HCT116 (cell line): ENCODE results near the gene GLRX. TPM values are rescaled to one million over a fixed set of nuclear protein-coding genes. Genes with fewer than 3 reads are reported as not detected.

Experiments
- ATAC-seq: fragments of 200-7000 bp; cut with Tn5 transposase; 2 replicates; pipeline ENCODE4 v1.9.1; 2020; ENCODE audit warnings: mild to moderate bottlenecking, moderate library complexity
- BruUV-seq: library from RNA; stranded (reverse); fragments of 400-500 nt; replicated peaks from 2 replicates; lab custom pipeline; 2021; lab: Mats Ljungman, UMichigan
- CTCF ChIA-PET: fragments of 300-600 bp; sonication (Branson Sonifier 250); formaldehyde crosslinking; loops from one replicate; lab custom pipeline; 2021; ENCODE audit warnings: antibody characterized with exemption; lab: Charles Lee
- POLR2A ChIA-PET: fragments of 300-600, 350-600 bp; sonication (Branson Sonifier 250); formaldehyde crosslinking; loops from one replicate; lab custom pipeline; 2021; ENCODE audit warnings: antibody characterized with exemption; lab: Charles Lee
- RAD21 ChIA-PET, 2 experiments: fragments of 300-600 bp; sonication (Branson Sonifier 250); formaldehyde crosslinking; loops; one replicate each; lab custom pipeline; 2023; ENCODE audit warnings: low total read pairs in 2 of 2; ENCODE audit not compliant: uncharacterized antibody in 2 of 2, unreplicated experiment in 2 of 2, low non-redundant PET in 1 of 2; lab: Charles Lee
- DNase-seq: peaks from one replicate; pipeline ENCODE4 v3.0.0-alpha.2; 2010; ENCODE audit warnings: low read depth, low spot score
- H2AFZ ChIP-seq: fragments of 200-600 bp; shearing (Covaris generic), sonication (generic); 2 replicates; pipeline ENCODE4 v1.6.1; 2017; ENCODE audit warnings: low read depth, mixed run types, mixed read lengths, antibody characterized with exemption, low read length; ENCODE audit not compliant: poor library complexity, severe bottlenecking
- H3K27ac ChIP-seq: 2 replicates; pipeline ENCODE4 v1.5.1; 2012; ENCODE audit warnings: low read depth, low read length
- H3K27me3 ChIP-seq: fragments of 200-600 bp; sonication (generic); 2 replicates; pipeline ENCODE4 v1.6.1; 2016; ENCODE audit warnings: mixed run types, low read length, mixed read lengths; ENCODE audit not compliant: insufficient read depth
- H3K36me3 ChIP-seq, 2 experiments: fragments of 200-500 bp in 1 of 2; fragments of 200-600 bp in 1 of 2; sonication (Bioruptor generic) in 1 of 2; sonication (generic) in 1 of 2; 2 replicates each; pipeline versions ENCODE4 v1.5.1 to v1.6.1; 2014 to 2016; ENCODE audit warnings: low read length in 2 of 2, inconsistent platforms in 1 of 2, mixed read lengths in 1 of 2, mixed run types in 1 of 2; ENCODE audit not compliant: insufficient read depth in 2 of 2, control insufficient read depth in 1 of 2
- H3K4me1 ChIP-seq, 2 experiments: fragments of 200-600 bp in 1 of 2; sonication (generic) in 1 of 2; 2 replicates each; pipeline versions ENCODE4 v1.5.1 to v1.6.1; 2012 to 2017; ENCODE audit warnings: low read length in 2 of 2, inconsistent platforms in 1 of 2, mild to moderate bottlenecking in 1 of 2, mixed read lengths in 1 of 2, mixed run types in 1 of 2, moderate library complexity in 1 of 2; ENCODE audit not compliant: insufficient read depth in 2 of 2, control insufficient read depth in 1 of 2
- H3K4me2 ChIP-seq: fragments of 200-600 bp; sonication (generic); 2 replicates; pipeline ENCODE4 v1.6.1; 2017; ENCODE audit warnings: mixed run types, low read length, mixed read lengths
- H3K4me3 ChIP-seq, 2 experiments: fragments of 200-600 bp in 1 of 2; sonication (generic) in 1 of 2; replicated peaks in 1 of 2; 2 replicates each; pipeline ENCODE4 v1.5.1; 2011 to 2016; ENCODE audit warnings: low read length in 2 of 2, control low read depth in 1 of 2, low read depth in 1 of 2, mild to moderate bottlenecking in 1 of 2, mixed read lengths in 1 of 2, mixed run types in 1 of 2
- H3K79me2 ChIP-seq: fragments of 200-600 bp; sonication (generic); 2 replicates; pipeline ENCODE4 v1.6.1; 2017; ENCODE audit warnings: mild to moderate bottlenecking, mixed run types, low read length, moderate library complexity, mixed read lengths; ENCODE audit not compliant: insufficient read depth
- H3K9ac ChIP-seq: fragments of 200-600 bp; sonication (generic); 2 replicates; pipeline ENCODE4 v1.6.1; 2016; ENCODE audit warnings: low read length, mixed read lengths
- H3K9me2 ChIP-seq: fragments of 200-600 bp; sonication (generic), shearing (Covaris generic); 2 replicates; pipeline ENCODE4 v1.6.1; 2017; ENCODE audit warnings: mixed run types, mild to moderate bottlenecking, moderate library complexity; ENCODE audit not compliant: insufficient read depth
- H3K9me3 ChIP-seq, 2 experiments: fragments of 200-500 bp in 1 of 2; fragments of 200-600 bp in 1 of 2; sonication (Bioruptor generic) in 1 of 2; sonication (generic) in 1 of 2; 2 replicates each; pipeline ENCODE4 v1.6.1; 2014 to 2017; ENCODE audit warnings: low read length in 2 of 2, mixed read lengths in 2 of 2, inconsistent platforms in 1 of 2, low read depth in 1 of 2, mild to moderate bottlenecking in 1 of 2, mixed run types in 1 of 2, moderate library complexity in 1 of 2; ENCODE audit not compliant: control insufficient read depth in 1 of 2, insufficient read depth in 1 of 2
- H4K20me1 ChIP-seq: fragments of 200-600 bp; sonication (generic), shearing (Covaris generic); 2 replicates; pipeline ENCODE4 v1.6.1; 2017; ENCODE audit warnings: mixed run types, mild to moderate bottlenecking, moderate library complexity; ENCODE audit not compliant: insufficient read depth
- CBX3 ChIP-seq: IDR thresholded peaks from 2 replicates; pipeline ENCODE4 v1.6.1; 2012; ENCODE audit warnings: low read depth
- CTCF ChIP-seq, 3 experiments: fragments of 200-600 bp in 1 of 3; sonication (generic) in 1 of 3; IDR thresholded peaks in 2 of 3; conservative IDR thresholded peaks in 1 of 3; 2 replicates each; pipeline ENCODE4 v1.5.1; 2012 to 2017; ENCODE audit warnings: low read depth in 2 of 3, low read length in 2 of 3, antibody characterized with exemption in 1 of 3, borderline replicate concordance in 1 of 3, control low read depth in 1 of 3, mild to moderate bottlenecking in 1 of 3, mixed read lengths in 1 of 3, mixed run types in 1 of 3, moderate library complexity in 1 of 3; ENCODE audit not compliant: insufficient read depth in 1 of 3
- EZH2 ChIP-seq: fragments of 200-600 bp; sonication (generic); IDR thresholded peaks from 2 replicates; pipeline ENCODE4 v1.6.1; 2017; ENCODE audit warnings: antibody characterized with exemption, mixed run types
- EZH2phosphoT487 ChIP-seq: fragments of 200-600 bp; IDR thresholded peaks from 2 replicates; pipeline ENCODE4 v1.6.1; 2018; ENCODE audit warnings: antibody characterized with exemption, borderline replicate concordance
- JUND ChIP-seq: IDR thresholded peaks from 2 replicates; pipeline ENCODE4 v1.6.1; 2012
- REST ChIP-seq: IDR thresholded peaks from 2 replicates; pipeline ENCODE4 v1.6.1; 2012; ENCODE audit warnings: low read depth
- SP1 ChIP-seq: IDR thresholded peaks from 2 replicates; pipeline ENCODE4 v1.6.1; 2012; ENCODE audit warnings: low read depth
- intact Hi-C: fragments of 100-400 bp; cut with micrococcal nuclease; formaldehyde crosslinking; loops from 2 replicates; pipeline ENCODE4 v1.10.0; 2022
- total RNA-seq: library from RNA; stranded (reverse); gene quantifications from one replicate; pipeline ENCODE4 v1.2.1, GENCODE V29; 2021; ENCODE audit not compliant: unreplicated experiment

The GLRX gene
- total RNA-seq, 1 experiment from 2014 or later = 29.3 TPM

GRCh38 chr5:95770830-95771708 is 51.5 kb downstream of the GLRX start:
- Histone ChIP-seq H3K4me3 (no peak overlapping the region), H3K27me3 (no peaks in the 10 kb centered on the region), H3K27ac (no peak overlapping the region), H3K4me1 (peaks cover 6 to 8% of the 10 kb centered on the region in 2 experiments; a peak in 3 of 4 replicates), H3K9me2 (no peaks in the 10 kb centered on the region), H3K9ac (no peak overlapping the region), H3K4me2 (no peak overlapping the region), H3K36me3 (peaks cover 3 to 11% of the 10 kb centered on the region in 2 experiments; a peak in 1 of 4 replicates), H3K9me3 (no peaks in the 10 kb centered on the region), H2AFZ (no peak overlapping the region), H3K79me2 (no peaks in the 10 kb centered on the region), H4K20me1 (no peaks in the 10 kb centered on the region)
- POLR2A ChIA-PET = no interaction called here
- CTCF ChIA-PET = interaction anchor here (4.3 kb wide), 1 partner anchor 10 kb away, joined by 21 read pairs; no protein-coding TSS in a partner anchor
- TF ChIP-seq CTCF (IDR thresholded peaks at IDR 0.05 in 2 of 3, conservative IDR thresholded peaks at IDR 0.05 in 1 of 3; ENCODE audit: borderline replicate concordance in 1 of 3, insufficient read depth in 1 of 3, low read depth in 2 of 3, low read length in 2 of 3) (no peak), EZH2 (no peak), CBX3 (no peak), EZH2phosphoT487 (no peak), SP1 (no peak), JUND (no peak), REST (no peak)
- BruUV-seq = no TSS peak
- intact Hi-C loops = no loop called here
- RAD21 ChIA-PET = no interaction called here
- ATAC-seq (no peak), DNase-seq (no peak)
